C4-2B (cell line): ENCODE measurements around the gene MAPK8IP2.

Experiments
- ZFX ChIP-seq: fragments of 450-650 bp; IDR thresholded peaks from 2 replicates; pipeline ENCODE4 v1.6.1; 2017
- TF ChIP-seq, protein P1 (sequence below): fragments of 450-650 bp; conservative IDR thresholded peaks from 2 replicates; pipeline ENCODE4 v1.5.1; 2017; ENCODE audit warnings: mild to moderate bottlenecking

DNA sequence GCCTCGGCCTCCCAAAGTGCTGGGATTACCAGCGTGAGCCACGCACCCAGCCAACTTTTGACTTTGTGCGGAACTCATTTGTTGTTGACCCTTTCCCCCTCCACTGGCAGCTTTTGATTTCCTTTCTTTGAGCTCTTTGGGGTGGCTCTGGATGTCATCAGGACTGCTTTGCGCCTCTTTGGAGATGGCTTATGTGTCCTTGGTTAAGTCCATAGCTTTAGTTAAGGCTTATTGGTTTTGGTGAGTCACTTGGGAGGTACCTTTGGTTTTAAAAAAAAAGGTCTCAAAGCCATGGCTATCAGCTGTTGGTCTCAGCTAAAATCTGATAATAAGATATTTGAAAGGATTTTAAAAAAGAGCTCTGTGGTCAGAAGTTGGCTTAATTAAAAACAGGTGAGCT, 32.5 kb downstream of the MAPK8IP2 start:
- TF ChIP-seq, protein P1, sequence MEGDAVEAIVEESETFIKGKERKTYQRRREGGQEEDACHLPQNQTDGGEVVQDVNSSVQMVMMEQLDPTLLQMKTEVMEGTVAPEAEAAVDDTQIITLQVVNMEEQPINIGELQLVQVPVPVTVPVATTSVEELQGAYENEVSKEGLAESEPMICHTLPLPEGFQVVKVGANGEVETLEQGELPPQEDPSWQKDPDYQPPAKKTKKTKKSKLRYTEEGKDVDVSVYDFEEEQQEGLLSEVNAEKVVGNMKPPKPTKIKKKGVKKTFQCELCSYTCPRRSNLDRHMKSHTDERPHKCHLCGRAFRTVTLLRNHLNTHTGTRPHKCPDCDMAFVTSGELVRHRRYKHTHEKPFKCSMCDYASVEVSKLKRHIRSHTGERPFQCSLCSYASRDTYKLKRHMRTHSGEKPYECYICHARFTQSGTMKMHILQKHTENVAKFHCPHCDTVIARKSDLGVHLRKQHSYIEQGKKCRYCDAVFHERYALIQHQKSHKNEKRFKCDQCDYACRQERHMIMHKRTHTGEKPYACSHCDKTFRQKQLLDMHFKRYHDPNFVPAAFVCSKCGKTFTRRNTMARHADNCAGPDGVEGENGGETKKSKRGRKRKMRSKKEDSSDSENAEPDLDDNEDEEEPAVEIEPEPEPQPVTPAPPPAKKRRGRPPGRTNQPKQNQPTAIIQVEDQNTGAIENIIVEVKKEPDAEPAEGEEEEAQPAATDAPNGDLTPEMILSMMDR = no peak
- TF ChIP-seq ZFX = no peak
